ENCODE measurements around the gene KRT76. TPM values are rescaled to one million over a fixed set of nuclear protein-coding genes. Genes with fewer than 3 reads are reported as not detected.

Gene KRT76
- total RNA-seq, 1 donor from 2014 or later = not detected

DNA sequence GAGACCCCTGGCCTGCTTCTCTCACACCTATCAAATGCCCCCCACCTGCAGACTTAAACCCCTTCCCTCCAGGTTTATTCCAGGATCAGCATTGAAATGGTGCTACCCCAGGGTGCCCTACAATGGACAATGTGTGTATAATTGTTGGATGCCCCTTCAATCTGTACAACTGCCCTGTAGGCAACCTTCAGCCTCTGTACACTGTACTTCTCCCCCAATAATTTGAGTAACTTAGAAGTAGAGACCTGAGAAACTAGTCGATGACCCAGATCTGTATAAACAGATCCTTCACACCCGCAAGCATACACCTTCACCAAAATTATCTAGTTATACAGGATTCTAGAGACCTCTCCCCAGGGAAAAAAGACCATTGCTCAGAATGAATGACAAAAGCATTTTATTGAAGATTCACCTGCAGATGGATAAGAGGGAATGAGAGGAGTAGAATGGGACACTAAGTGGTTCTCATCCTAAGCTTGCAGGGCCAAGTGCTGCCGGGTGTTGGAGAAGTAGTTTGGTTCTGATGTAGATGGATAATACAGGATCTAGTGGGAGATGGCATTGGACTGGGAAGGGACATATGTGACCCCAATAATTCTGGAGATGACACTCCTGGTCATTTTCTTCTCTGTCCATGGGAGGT is 29.1 kb upstream of the KRT76 start:
- Histone ChIP-seq H3K9me3 (ENCODE audit: control insufficient read depth in 3 of 3, low read length in 3 of 3) (no peaks in the 10 kb centered on the region), H3K9ac (ENCODE audit: low read depth in 1 of 3, low read length in 3 of 3) (no peak overlapping the region), H3K4me1 (ENCODE audit: control insufficient read depth in 3 of 3, insufficient read depth in 3 of 3, low read length in 3 of 3) (no peaks in the 10 kb centered on the region), H3K36me3 (ENCODE audit: control insufficient read depth in 3 of 3, insufficient read depth in 3 of 3, low read length in 3 of 3) (no peaks in the 10 kb centered on the region), H3K4me3 (ENCODE audit: low read length in 3 of 3) (no peak overlapping the region), H3K27me3 (ENCODE audit: control insufficient read depth in 3 of 3, insufficient read depth in 3 of 3, low read length in 3 of 3) (peaks cover 7 to 27% (median 21%) of the 10 kb centered on the region in 3 donors), H3K27ac (ENCODE audit: low read depth, low read length) (no peak overlapping the region)

GRCh38 chr12:52805739-52806138 is 28.6 kb upstream of the KRT76 start:
- H3K36me3 ChIP-seq (ENCODE audit: control insufficient read depth in 3 of 3, insufficient read depth in 3 of 3, low read length in 3 of 3) = no peaks in the 10 kb centered on the region
- H3K4me3 ChIP-seq (ENCODE audit: low read length in 3 of 3) = no peak overlapping the region
- H3K9ac ChIP-seq (ENCODE audit: low read depth in 1 of 3, low read length in 3 of 3) = no peak overlapping the region
- no peaks in the 10 kb centered on the region for H3K9me3 ChIP-seq (ENCODE audit: control insufficient read depth in 3 of 3, low read length in 3 of 3)
- H3K27me3 ChIP-seq (ENCODE audit: control insufficient read depth in 3 of 3, insufficient read depth in 3 of 3, low read length in 3 of 3) = peaks cover 7 to 27% (median 21%) of the 10 kb centered on the region in 3 donors
- H3K27ac ChIP-seq (ENCODE audit: low read depth, low read length) = no peak overlapping the region
- H3K4me1 ChIP-seq (ENCODE audit: control insufficient read depth in 3 of 3, insufficient read depth in 3 of 3, low read length in 3 of 3) = no peaks in the 10 kb centered on the region

DNA sequence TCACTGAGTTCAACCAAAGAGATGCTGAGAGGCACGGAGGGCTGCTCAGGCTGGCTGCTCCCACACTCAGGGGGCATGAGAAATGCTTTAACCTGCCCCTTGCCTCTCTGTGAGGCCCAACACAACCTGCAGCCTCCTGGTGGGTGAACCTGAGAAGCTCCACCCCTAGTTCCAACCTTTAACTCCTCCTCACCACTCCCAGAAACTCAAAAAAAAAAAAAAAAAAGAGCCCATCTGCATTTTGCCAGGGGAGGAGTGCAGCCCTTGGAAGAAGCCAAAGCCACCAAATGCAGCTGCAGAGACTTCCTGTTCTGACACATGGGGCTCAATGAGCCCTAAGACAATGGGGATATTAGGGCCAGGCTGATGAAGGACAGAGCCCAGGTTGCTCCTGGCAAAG is 27.9 kb upstream of the KRT76 start:
- no peak overlapping the region for H3K4me3 ChIP-seq (ENCODE audit: low read length in 3 of 3)
- H3K9ac ChIP-seq (ENCODE audit: low read depth in 1 of 3, low read length in 3 of 3) = no peak overlapping the region
- no peak overlapping the region for H3K27ac ChIP-seq (ENCODE audit: low read depth, low read length)
- no peaks in the 10 kb centered on the region for H3K9me3 ChIP-seq (ENCODE audit: control insufficient read depth in 3 of 3, low read length in 3 of 3)
- no peaks in the 10 kb centered on the region for H3K36me3 ChIP-seq (ENCODE audit: control insufficient read depth in 3 of 3, insufficient read depth in 3 of 3, low read length in 3 of 3)
- no peaks in the 10 kb centered on the region for H3K4me1 ChIP-seq (ENCODE audit: control insufficient read depth in 3 of 3, insufficient read depth in 3 of 3, low read length in 3 of 3)
- peaks cover 7 to 27% (median 21%) of the 10 kb centered on the region in 3 donors for H3K27me3 ChIP-seq (ENCODE audit: control insufficient read depth in 3 of 3, insufficient read depth in 3 of 3, low read length in 3 of 3)

DNA sequence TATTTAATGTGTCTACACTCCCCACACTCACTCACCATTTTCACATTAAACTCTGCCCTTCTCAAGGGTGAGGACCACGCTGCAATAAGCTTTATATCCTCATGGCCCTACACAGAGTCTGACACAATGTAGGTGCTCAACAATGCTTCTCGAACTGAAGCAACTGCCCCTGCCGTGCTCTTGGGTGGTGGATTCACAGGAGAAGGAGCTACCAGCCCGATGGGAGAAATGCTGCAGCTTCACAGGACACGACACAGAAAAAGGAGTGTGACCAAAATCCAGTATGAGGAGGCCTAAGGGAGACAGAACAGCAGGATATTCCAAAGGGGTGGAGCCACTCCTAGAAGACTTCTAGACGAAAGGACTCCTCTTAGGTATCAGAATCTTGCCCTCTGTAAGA is 25.3 kb upstream of the KRT76 start:
- no peak overlapping the region for H3K9ac ChIP-seq (ENCODE audit: low read depth in 1 of 3, low read length in 3 of 3)

GRCh38 chr12:52801773-52802172 is 24.6 kb upstream of the KRT76 start:
- H3K9me3 ChIP-seq (ENCODE audit: control insufficient read depth in 3 of 3, low read length in 3 of 3) = no peaks in the 10 kb centered on the region
- no peaks in the 10 kb centered on the region for H3K36me3 ChIP-seq (ENCODE audit: control insufficient read depth in 3 of 3, insufficient read depth in 3 of 3, low read length in 3 of 3)
- H3K27me3 ChIP-seq (ENCODE audit: control insufficient read depth in 3 of 3, insufficient read depth in 3 of 3, low read length in 3 of 3) = peaks cover 0 to 7% (median 2%) of the 10 kb centered on the region in 3 donors
- H3K27ac ChIP-seq (ENCODE audit: low read depth, low read length) = no peak overlapping the region
- H3K4me3 ChIP-seq (ENCODE audit: low read length in 3 of 3) = no peak overlapping the region
- H3K4me1 ChIP-seq (ENCODE audit: control insufficient read depth in 3 of 3, insufficient read depth in 3 of 3, low read length in 3 of 3) = no peaks in the 10 kb centered on the region
- H3K9ac ChIP-seq (ENCODE audit: low read depth in 1 of 3, low read length in 3 of 3) = no peak overlapping the region

More for the DNA sequence above, 25.3 kb upstream of the KRT76 start:
- H3K9me3 ChIP-seq (ENCODE audit: control insufficient read depth in 3 of 3, low read length in 3 of 3) = no peaks in the 10 kb centered on the region
- no peak overlapping the region for H3K4me3 ChIP-seq (ENCODE audit: low read length in 3 of 3)
- no peaks in the 10 kb centered on the region for H3K36me3 ChIP-seq (ENCODE audit: control insufficient read depth in 3 of 3, insufficient read depth in 3 of 3, low read length in 3 of 3)
- H3K4me1 ChIP-seq (ENCODE audit: control insufficient read depth in 3 of 3, insufficient read depth in 3 of 3, low read length in 3 of 3) = no peaks in the 10 kb centered on the region
- no peak overlapping the region for H3K27ac ChIP-seq (ENCODE audit: low read depth, low read length)
- H3K27me3 ChIP-seq (ENCODE audit: control insufficient read depth in 3 of 3, insufficient read depth in 3 of 3, low read length in 3 of 3) = peaks cover 0 to 13% (median 6%) of the 10 kb centered on the region in 3 donors

DNA sequence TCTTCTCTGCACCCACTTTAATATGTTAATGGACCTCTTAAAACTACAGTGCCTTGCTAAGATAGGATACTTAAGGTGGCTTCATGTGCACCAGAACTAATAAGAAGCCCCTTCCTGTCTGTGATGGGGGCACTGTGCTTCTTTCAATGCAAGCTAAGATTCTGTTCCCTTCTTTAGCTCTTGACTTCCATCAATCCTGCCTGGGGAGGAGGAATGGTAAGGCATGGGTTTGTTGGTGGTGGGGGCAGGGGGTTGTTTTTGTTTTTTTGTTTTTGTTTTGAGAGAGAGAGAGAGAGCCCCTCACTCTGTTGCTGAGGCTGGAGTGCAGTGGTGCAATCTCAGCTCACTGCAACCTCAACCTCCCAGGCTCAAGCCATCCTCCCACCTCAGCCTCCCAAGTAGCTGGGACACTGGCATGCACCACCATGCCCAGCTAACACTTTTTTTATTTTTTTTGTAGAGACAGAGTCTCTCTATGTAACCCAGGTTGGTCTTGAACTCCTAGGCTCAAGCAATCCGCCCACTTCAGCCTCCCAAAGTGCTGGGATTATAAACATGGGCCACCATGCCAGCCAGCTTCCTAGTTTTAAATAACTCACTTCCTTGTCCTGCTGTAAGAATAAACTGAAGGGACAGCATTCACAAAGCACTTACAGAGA is 23.2 kb upstream of the KRT76 start:
- H3K9ac ChIP-seq (ENCODE audit: low read depth in 1 of 3, low read length in 3 of 3) = no peak overlapping the region
- H3K27ac ChIP-seq (ENCODE audit: low read depth, low read length) = no peak overlapping the region
- H3K27me3 ChIP-seq (ENCODE audit: control insufficient read depth in 3 of 3, insufficient read depth in 3 of 3, low read length in 3 of 3) = peaks cover 0 to 4% (median 0%) of the 10 kb centered on the region in 3 donors
- H3K4me1 ChIP-seq (ENCODE audit: control insufficient read depth in 3 of 3, insufficient read depth in 3 of 3, low read length in 3 of 3) = no peaks in the 10 kb centered on the region
- no peaks in the 10 kb centered on the region for H3K9me3 ChIP-seq (ENCODE audit: control insufficient read depth in 3 of 3, low read length in 3 of 3)
- H3K36me3 ChIP-seq (ENCODE audit: control insufficient read depth in 3 of 3, insufficient read depth in 3 of 3, low read length in 3 of 3) = no peaks in the 10 kb centered on the region
- no peak overlapping the region for H3K4me3 ChIP-seq (ENCODE audit: low read length in 3 of 3)

GRCh38 chr12:52799505-52800211 is 22.5 kb upstream of the KRT76 start:
- Histone ChIP-seq H3K9ac (ENCODE audit: low read depth in 1 of 3, low read length in 3 of 3) (no peak overlapping the region), H3K27ac (ENCODE audit: low read depth, low read length) (no peak overlapping the region), H3K27me3 (ENCODE audit: control insufficient read depth in 3 of 3, insufficient read depth in 3 of 3, low read length in 3 of 3) (peaks cover 0 to 3% (median 1%) of the 10 kb centered on the region in 3 donors), H3K36me3 (ENCODE audit: control insufficient read depth in 3 of 3, insufficient read depth in 3 of 3, low read length in 3 of 3) (no peaks in the 10 kb centered on the region), H3K9me3 (ENCODE audit: control insufficient read depth in 3 of 3, low read length in 3 of 3) (no peaks in the 10 kb centered on the region), H3K4me3 (ENCODE audit: low read length in 3 of 3) (no peak overlapping the region), H3K4me1 (ENCODE audit: control insufficient read depth in 3 of 3, insufficient read depth in 3 of 3, low read length in 3 of 3) (no peaks in the 10 kb centered on the region)

DNA sequence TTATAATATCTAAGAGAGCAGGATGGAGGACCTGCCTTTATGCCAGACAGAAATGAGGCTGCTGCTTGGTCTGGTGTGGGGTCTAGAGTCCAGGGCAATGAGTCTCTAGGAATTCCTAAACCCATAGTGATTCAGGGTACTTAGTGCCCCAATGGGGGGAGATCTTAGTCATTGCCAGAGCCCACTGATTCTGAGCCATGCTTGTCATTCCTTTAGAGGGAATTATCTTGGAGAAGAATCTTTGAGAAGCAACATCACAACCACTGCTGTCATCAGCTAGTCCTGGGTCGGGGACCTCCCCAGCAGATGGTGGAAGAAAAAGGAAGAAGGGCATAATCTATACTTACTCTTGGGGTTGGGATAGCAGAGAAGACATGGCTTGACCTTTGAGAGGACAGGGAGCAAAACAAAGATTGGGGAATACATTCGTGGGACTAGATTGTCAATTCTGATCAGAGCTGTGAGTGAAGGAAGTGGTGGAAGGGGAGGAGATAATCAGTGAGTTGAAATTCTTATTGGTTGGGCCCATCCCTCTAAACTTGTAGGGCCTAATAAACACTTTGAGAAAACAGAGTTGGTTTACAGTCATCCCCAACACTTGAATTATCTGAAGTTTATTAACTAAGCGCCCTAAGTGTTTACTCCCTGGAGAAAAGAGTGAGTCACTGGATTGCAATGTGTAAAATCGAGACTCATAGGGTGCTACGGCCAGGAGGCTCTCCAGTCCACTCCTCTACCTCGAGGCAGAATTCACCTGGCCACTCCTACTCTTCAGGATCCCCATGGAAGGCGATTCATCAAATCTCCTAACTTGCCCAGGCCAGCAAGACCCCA is 21.7 kb upstream of the KRT76 start:
- Histone ChIP-seq H3K4me1 (ENCODE audit: control insufficient read depth in 3 of 3, insufficient read depth in 3 of 3, low read length in 3 of 3) (no peaks in the 10 kb centered on the region), H3K27ac (ENCODE audit: low read depth, low read length) (no peak overlapping the region), H3K4me3 (ENCODE audit: low read length in 3 of 3) (no peak overlapping the region), H3K36me3 (ENCODE audit: control insufficient read depth in 3 of 3, insufficient read depth in 3 of 3, low read length in 3 of 3) (no peaks in the 10 kb centered on the region), H3K9ac (ENCODE audit: low read depth in 1 of 3, low read length in 3 of 3) (no peak overlapping the region), H3K9me3 (ENCODE audit: control insufficient read depth in 3 of 3, low read length in 3 of 3) (no peaks in the 10 kb centered on the region), H3K27me3 (ENCODE audit: control insufficient read depth in 3 of 3, insufficient read depth in 3 of 3, low read length in 3 of 3) (peaks cover 3 to 9% (median 7%) of the 10 kb centered on the region in 3 donors)

- Histone ChIP-seq H3K9ac (ENCODE audit: low read depth in 1 of 3, low read length in 3 of 3) (no peak overlapping the region), H3K4me3 (ENCODE audit: low read length in 3 of 3) (no peak overlapping the region), H3K36me3 (ENCODE audit: control insufficient read depth in 3 of 3, insufficient read depth in 3 of 3, low read length in 3 of 3) (no peaks in the 10 kb centered on the region), H3K27ac (ENCODE audit: low read depth, low read length) (no peak overlapping the region), H3K27me3 (ENCODE audit: control insufficient read depth in 3 of 3, insufficient read depth in 3 of 3, low read length in 3 of 3) (peaks cover 5 to 10% (median 8%) of the 10 kb centered on the region in 3 donors), H3K9me3 (ENCODE audit: control insufficient read depth in 3 of 3, low read length in 3 of 3) (no peaks in the 10 kb centered on the region), H3K4me1 (ENCODE audit: control insufficient read depth in 3 of 3, insufficient read depth in 3 of 3, low read length in 3 of 3) (no peaks in the 10 kb centered on the region)
These were observed 21.0 kb upstream of the KRT76 start for GRCh38 chr12:52798003-52798670.

Data from skeletal muscle tissue (tissue), 4 donors.